HUES64 (cell line): ENCODE data around the gene UBE2V1.

Experiments used
- H3K27ac ChIP-seq: 2 replicates; pipeline ENCODE4 v1.7.0; 2013; ENCODE audit warnings: low read depth, low read length, inconsistent platforms
- H3K27me3 ChIP-seq: 2 replicates; pipeline ENCODE4 v1.6.1; 2013; ENCODE audit warnings: mild to moderate bottlenecking, low read length; ENCODE audit not compliant: insufficient read depth
- H3K36me3 ChIP-seq: 2 replicates; pipeline ENCODE4 v1.6.1; 2013; ENCODE audit warnings: mild to moderate bottlenecking, low read length; ENCODE audit not compliant: insufficient read depth
- H3K4me1 ChIP-seq: 2 replicates; pipeline ENCODE4 v1.6.1; 2013; ENCODE audit warnings: mild to moderate bottlenecking, low read length, moderate library complexity; ENCODE audit not compliant: insufficient read depth
- H3K4me3 ChIP-seq: 2 replicates; pipeline ENCODE4 v1.5.1; 2013; ENCODE audit warnings: mild to moderate bottlenecking, low read length, moderate library complexity
- H3K9ac ChIP-seq: 2 replicates; pipeline ENCODE4 v1.6.1; 2013; ENCODE audit warnings: mild to moderate bottlenecking, low read depth, low read length
- H3K9me3 ChIP-seq: 2 replicates; pipeline ENCODE4 v1.6.1; 2013; ENCODE audit warnings: low read depth, low read length; ENCODE audit not compliant: insufficient read depth
- WGBS: fragments of 150-250, 120-280 bp; methylation state at CpG from one replicate; pipeline ENCODE4 v1.1.7; 2013; ENCODE audit warnings: missing lambda C conversion rate; 5-methylcytosine and 5-hydroxymethylcytosine counted together

Gene UBE2V1

DNA sequence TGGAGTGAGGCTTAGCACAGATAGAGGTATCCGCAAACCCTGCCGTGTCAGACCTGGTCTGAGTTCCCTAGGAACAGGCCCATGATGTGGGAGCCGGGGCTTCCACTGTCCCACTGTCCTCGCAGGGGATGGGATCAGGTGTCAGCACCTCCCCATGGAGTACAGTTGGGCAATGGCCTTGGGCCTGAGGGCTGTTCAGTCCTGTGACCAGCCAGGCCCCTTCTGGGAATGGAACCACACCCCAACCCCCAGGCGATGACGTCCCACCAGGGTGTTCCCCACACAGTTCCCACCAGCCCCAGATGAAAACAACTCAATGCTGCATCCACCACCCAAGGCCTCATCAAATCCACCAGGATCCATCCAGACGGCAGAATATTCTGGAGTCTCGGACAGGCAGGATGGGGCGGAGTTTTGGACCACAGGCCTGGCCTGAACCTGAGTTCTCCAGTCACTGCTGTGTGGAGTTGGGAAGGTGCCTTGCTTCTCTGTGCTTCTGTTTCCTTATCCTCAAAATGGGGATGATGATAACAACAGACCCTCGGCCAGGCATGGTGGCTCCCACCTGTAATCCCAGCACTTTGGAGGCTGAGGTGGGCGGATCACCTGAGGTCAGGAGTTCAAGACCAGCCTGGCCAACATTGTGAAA, 62.2 kb downstream of the UBE2V1 start:
- Histone ChIP-seq H3K9ac (no peak overlapping the region), H3K9me3 (no peaks in the 10 kb centered on the region), H3K36me3 (no peaks in the 10 kb centered on the region), H3K4me3 (no peak overlapping the region), H3K4me1 (peaks cover 7% of the 10 kb centered on the region; the same call in 1 of the 2 replicates), H3K27me3 (no peaks in the 10 kb centered on the region), H3K27ac (no peak overlapping the region)
- 85% methylated on average over 11 of the region's 11 CpGs for WGBS

DNA sequence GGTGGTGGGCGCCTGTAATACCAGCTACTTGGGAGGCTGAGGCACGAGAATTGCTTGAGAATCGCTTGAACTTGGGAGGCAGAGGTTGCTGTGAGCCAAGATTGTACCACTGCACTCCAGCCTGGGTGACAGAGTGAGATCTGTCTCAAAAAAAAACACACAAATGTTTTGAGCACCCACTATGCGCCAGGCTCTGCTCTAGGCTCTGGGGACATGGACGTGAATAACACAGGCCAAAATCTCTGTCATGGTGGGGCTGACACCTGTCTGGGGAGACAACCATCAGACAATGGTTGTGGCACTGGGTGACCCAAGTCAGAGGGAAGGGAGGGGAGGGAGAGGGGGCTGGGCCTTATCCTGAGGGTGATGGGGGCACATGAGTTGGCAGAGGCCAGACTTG, 62.7 kb downstream of the UBE2V1 start:
- no peak overlapping the region for H3K27ac ChIP-seq
- peaks cover 5% of the 10 kb centered on the region; the same call in 1 of the 2 replicates for H3K4me1 ChIP-seq
- no peaks in the 10 kb centered on the region for H3K36me3 ChIP-seq
- no peak overlapping the region for H3K4me3 ChIP-seq
- 94% methylated on average over 5 of the region's 5 CpGs for WGBS
- H3K9ac ChIP-seq = no peak overlapping the region
- no peaks in the 10 kb centered on the region for H3K27me3 ChIP-seq
- H3K9me3 ChIP-seq = no peaks in the 10 kb centered on the region

DNA sequence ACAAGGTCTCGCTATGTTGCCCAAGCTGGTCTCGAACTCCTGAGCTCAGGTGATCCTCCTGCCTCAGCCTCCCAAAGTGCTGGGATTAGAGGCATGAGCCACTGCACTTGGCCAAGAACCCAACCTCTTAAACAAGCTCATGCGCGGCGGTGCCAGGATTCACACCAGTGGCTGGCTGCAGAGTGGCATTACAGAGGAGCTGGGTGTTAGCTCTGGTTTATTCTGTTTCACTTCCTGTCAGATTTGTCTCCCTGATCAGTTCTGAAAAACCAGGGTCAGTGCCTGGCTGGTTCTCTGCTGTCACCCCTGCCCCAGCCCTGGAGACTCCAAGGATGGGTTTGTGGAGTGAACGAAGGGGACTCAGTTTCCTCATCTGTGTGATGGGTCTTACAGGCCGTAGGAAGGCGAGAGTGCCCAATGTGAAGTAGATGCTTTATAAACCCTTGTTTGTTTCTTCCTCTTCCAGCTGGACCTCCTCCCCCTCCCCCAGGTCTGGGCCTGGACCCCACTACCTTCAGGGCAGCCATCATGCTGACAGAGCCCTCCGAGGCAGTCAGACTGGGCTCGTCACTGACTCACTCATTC, 63.4 kb downstream of the UBE2V1 start:
- Histone ChIP-seq H3K9ac (no peak overlapping the region), H3K9me3 (no peaks in the 10 kb centered on the region), H3K36me3 (no peaks in the 10 kb centered on the region), H3K27me3 (no peaks in the 10 kb centered on the region), H3K27ac (no peak overlapping the region), H3K4me1 (0 out of 2 replicates have a peak, but pooled peaks cover 4% of the 10 kb centered on the region), H3K4me3 (no peak overlapping the region)
- 92% methylated on average over 10 of the region's 10 CpGs for WGBS

DNA sequence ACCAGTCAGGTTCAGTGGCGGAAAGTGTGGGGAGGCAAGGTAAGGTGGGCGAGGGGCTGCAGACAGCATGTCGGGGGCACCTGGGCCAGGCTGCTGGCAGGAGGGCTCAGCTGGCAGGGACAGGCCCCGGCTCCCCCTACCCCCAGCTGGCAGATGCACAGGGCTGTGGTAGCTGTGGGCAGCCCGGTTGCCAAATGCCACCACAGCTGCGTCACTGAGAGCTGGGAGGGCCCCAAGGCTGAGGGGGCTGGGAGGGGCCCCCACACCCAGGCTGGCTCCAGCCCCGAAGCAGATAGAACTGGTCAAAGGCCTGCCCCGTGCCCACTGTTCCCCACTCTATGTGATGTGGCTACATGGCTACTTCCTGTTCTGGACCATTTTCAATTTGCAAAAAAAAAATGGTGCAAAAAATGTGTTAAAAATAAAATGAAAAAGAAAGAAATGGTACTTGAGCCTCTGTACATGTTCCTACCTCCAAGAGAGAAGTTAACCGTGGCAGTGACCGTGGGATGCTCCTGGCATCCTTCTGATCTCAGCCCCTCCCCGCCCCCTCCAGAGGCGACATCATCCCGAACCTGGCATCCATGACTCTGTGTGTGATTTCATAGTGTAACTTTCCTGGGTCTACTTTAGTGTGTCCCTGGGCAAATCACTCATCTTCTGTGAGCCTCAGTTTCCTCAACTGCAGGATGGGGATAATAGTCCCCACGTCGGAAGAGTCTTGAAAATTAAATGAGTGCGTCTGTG, 64.4 kb downstream of the UBE2V1 start:
- Histone ChIP-seq H3K36me3 (no peaks in the 10 kb centered on the region), H3K4me3 (no peak overlapping the region), H3K9ac (no peak overlapping the region), H3K4me1 (0 out of 2 replicates have a peak, but pooled peaks cover 4% of the 10 kb centered on the region), H3K27ac (no peak overlapping the region), H3K9me3 (no peaks in the 10 kb centered on the region), H3K27me3 (no peaks in the 10 kb centered on the region)
- 91% methylated on average over 16 of the region's 16 CpGs for WGBS

DNA sequence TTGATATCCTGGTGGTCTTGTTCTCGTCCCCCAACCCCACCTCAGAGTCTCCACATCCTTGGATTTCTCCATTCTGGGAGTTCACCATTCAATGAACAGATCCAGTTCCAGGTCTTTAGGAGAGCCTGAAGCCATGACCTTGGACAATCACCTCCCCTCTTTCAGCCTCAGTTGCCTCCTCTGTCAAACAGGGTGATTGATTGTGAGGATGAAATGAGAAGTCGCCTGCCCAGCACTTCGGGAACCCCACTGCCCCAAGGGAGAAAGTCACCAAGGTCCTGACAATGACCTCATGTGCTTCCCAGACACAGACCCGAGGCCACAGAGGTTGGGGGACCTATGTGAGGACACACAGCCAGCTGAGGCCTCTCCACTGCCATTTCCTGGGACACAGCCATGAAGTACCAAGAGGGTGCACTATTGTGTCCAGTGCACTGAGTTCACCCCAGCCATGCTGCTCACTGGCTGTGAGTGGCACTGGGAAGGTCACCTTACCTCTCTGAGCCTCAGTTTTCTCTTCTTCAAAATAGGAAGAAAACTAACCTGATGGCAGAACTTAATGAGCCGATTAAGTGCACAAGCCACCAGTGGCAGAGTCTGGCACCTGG, 68.5 kb downstream of the UBE2V1 start:
- Histone ChIP-seq H3K4me3 (no peak overlapping the region), H3K27ac (no peak overlapping the region), H3K4me1 (0 out of 2 replicates have a peak, but pooled peaks cover 10% of the 10 kb centered on the region), H3K9me3 (no peaks in the 10 kb centered on the region), H3K27me3 (no peaks in the 10 kb centered on the region), H3K9ac (no peak overlapping the region), H3K36me3 (no peaks in the 10 kb centered on the region)
- 85% methylated on average over 5 of the region's 5 CpGs for whole genome bisulfite sequencing

DNA sequence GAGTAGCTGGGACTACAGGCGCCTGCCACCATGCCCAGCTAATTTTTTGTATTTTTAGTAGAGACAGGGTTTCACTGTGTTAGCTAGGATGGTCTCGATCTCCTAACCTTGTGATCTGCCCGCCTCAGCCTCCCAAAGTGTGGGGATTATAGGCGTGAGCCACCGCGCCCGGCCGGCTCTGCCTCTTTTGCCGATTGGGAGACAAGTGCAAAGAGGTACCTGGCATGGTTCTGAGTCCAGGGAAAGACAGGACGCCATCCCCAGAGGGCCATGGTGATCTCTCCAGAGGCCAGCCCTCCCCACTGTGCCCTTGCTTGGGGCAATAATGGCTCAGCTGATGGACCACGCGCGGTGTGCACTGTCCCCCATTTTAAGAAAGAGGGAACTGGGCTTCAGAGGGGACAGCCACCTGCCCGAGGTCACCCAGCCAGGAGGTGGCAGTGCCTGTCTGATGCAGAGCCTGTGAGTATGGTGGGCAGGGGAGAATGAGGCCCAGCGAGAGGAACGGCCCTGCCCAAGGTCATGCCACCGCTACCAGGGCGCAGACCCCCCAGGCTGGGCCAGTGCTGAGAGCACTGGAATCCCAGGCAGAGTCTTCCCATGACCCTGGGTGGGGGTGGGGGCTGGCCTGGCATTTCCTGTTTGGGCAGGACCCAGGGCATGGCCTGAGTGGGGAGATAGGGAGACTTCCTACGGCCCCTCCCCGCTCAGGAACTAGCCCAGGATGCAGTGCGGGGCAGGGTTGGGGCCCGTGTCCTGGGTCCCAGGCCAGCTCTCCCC, 69.2 kb downstream of the UBE2V1 start:
- H3K4me1 ChIP-seq = 0 out of 2 replicates have a peak, but pooled peaks cover 10% of the 10 kb centered on the region
- no peak overlapping the region for H3K9ac ChIP-seq
- WGBS = 95% methylated on average over 21 of the region's 22 CpGs

DNA sequence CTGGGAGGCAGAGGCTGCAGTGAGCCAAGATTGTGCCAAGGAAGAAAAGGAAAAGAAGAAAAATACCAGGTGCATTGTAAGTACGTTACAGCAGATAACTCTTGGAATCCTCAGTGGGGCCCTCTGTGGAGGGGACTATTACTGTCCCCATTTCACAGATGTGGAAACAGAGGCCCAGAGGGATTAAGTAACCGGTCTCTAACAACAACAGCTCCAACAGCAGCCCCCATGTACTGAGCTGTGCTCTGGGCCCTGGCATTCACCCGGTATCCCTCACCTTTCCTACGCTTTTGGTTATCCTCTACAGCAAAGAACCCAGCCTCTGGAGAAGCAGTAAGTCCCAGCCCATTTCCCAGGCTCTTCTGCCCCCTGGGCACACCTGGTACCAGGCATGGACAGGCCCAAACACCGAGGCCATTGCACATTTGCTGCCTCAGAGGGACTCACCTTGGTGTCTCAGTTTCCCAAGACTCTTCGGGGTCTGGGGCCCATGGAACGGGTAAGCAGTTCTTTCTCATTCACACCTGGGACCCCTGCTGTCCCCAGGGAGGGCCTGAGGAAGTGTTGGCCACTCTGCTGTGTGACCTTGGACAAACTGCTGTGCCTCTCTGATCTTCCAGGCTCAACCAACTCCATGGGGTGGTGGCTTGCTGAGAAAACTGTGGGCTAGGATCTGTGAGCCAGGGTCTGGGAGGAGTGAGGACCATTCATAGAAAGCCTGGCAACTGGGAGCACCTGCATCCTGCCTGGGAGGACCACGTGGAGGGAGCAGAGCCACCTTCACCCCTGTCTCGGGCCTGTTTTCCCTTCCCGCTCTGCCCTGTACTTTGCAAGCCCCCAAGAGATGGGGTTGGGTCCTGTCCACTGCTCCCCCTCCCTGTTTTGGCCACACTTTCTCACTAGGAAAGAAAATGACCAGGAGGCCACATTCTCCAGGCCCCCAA, 70.3 kb downstream of the UBE2V1 start:
- Histone ChIP-seq H3K4me3 (no peak overlapping the region), H3K27me3 (no peaks in the 10 kb centered on the region), H3K9ac (no peak overlapping the region), H3K9me3 (no peaks in the 10 kb centered on the region), H3K4me1 (0 out of 2 replicates have a peak, but pooled peaks cover 13% of the 10 kb centered on the region), H3K27ac (no peak overlapping the region), H3K36me3 (no peaks in the 10 kb centered on the region)
- 92% methylated on average over 10 of the region's 10 CpGs for WGBS

More for the DNA sequence above, 69.2 kb downstream of the UBE2V1 start:
- no peak overlapping the region for H3K4me3 ChIP-seq
- H3K27ac ChIP-seq = no peak overlapping the region
- no peaks in the 10 kb centered on the region for H3K27me3 ChIP-seq
- H3K36me3 ChIP-seq = no peaks in the 10 kb centered on the region
- no peaks in the 10 kb centered on the region for H3K9me3 ChIP-seq

DNA sequence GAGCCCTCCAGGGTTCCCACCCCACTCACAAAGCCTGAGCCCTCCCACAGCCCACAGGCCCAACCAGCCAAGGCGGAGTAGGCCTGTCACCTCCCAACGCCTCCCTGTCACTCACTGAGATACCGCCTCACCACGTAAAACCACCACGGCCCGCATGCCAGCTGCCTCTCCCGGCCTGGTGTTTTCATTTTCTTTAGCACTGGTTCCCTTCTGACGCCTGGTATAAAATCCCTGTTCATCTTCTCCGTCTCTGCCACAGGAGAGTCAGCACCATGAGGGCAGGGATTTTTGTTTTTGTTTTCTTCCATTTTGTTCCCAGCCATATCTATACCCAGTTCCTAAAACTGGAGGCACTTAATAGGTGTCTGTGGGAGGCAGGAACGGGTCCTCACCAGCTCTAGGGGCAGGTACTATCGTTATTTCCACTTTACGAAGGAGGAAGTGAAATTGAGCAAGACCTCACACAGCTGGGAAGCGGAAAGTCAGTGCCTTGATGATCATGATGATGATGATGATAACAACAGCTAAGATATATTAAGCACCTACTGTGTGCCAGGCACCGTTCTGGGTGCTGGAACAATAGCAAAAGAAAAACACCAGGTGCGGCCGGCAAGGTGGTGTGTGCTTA, 71.6 kb downstream of the UBE2V1 start:
- no peaks in the 10 kb centered on the region for H3K27me3 ChIP-seq
- 0 out of 2 replicates have a peak, but pooled peaks cover 9% of the 10 kb centered on the region for H3K4me1 ChIP-seq
- no peak overlapping the region for H3K9ac ChIP-seq
- WGBS = 91% methylated on average over 16 of the region's 16 CpGs
- H3K36me3 ChIP-seq = no peaks in the 10 kb centered on the region
- H3K27ac ChIP-seq = no peak overlapping the region
- H3K9me3 ChIP-seq = no peaks in the 10 kb centered on the region
- no peak overlapping the region for H3K4me3 ChIP-seq

DNA sequence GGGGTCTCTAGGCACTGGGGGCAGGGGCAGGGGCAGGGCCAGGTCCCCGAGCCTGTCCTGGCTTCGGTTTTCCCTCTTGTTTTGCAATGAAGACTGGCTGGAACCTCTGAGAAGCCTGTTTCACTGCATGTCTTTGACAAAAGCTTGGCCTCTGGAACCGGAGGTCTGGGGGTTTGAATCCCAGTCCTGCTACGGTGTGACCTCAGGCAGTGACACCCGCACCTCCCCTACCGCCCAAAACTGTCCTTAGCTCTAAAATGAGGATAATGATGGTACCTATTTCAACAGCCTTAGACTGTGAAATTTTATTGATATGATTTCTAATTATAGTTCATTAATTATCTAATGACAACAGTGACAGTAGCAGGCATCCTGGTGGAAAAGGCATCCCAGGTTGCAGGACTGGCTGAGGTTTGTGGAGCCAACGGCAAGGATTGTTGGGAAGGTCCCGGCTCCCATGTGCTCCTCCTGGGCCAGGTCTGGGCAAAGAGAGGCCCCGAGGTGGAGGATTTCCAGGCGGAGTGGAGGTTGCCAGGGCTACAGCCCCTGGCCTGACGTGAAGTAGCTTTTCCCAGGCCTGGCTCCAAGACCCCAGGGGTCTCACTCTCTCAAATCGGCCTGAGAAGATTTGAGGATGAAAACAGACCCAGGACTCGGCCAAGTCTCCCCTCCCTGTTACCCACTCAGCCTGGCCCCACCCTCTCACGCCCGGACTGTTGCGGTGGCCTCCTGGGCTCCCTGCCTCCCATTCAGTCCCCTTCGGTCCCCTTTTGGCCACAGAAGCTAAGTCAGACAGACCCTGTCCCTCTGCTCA, 72.3 kb downstream of the UBE2V1 start:
- Histone ChIP-seq H3K27ac (no peak overlapping the region), H3K9ac (peak overlapping the region; percentile 34; the same call in 1 of the 2 replicates), H3K4me1 (0 out of 2 replicates have a peak, but pooled peaks cover 9% of the 10 kb centered on the region), H3K36me3 (no peaks in the 10 kb centered on the region), H3K9me3 (no peaks in the 10 kb centered on the region), H3K27me3 (no peaks in the 10 kb centered on the region), H3K4me3 (no peak overlapping the region)
- WGBS = 86% methylated on average over 15 of the region's 17 CpGs
